Measurements from ENCODE around the gene TPR.

DNA sequence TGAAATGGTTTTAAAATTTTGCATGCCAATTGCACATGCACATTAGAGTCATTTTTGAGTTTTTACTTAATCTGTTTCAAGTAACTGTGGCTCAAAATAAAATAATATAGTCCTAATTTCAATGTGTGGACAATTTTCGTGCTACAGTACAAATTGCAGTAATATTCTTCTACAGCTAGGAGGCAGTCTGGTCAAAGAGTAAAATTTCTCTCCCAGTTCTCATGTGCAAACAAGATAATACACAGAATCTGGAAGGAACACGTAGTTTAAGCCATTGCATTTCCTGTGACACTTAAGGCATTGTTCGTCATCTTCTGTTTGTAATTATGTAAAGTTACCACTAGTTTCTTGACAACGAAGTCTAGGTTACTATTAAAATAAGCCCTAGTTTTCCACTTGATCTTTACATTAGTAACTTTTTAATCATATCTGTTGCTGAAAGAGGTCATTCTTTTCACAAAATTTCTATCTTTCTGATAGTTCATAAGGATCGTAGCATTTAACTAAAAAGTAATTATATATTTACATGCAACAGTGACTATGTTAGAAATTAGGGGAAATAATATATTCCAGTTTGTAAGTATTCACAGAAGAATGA is 29.5 kb upstream of the TPR start:
- TF ChIP-seq, protein P1, sequence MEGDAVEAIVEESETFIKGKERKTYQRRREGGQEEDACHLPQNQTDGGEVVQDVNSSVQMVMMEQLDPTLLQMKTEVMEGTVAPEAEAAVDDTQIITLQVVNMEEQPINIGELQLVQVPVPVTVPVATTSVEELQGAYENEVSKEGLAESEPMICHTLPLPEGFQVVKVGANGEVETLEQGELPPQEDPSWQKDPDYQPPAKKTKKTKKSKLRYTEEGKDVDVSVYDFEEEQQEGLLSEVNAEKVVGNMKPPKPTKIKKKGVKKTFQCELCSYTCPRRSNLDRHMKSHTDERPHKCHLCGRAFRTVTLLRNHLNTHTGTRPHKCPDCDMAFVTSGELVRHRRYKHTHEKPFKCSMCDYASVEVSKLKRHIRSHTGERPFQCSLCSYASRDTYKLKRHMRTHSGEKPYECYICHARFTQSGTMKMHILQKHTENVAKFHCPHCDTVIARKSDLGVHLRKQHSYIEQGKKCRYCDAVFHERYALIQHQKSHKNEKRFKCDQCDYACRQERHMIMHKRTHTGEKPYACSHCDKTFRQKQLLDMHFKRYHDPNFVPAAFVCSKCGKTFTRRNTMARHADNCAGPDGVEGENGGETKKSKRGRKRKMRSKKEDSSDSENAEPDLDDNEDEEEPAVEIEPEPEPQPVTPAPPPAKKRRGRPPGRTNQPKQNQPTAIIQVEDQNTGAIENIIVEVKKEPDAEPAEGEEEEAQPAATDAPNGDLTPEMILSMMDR (conservative IDR thresholded peaks at IDR 0.05 in 1 of 2, IDR thresholded peaks at IDR 0.05 in 1 of 2; ENCODE audit: extremely low read depth in 1 of 2, insufficient read depth in 1 of 2, low read depth in 1 of 2, low read length in 2 of 2): peak; percentile 62 to 83
- no peak for TF ChIP-seq EZH2 (IDR thresholded peaks at IDR 0.05; ENCODE audit: borderline replicate concordance, low read length)

Measured in mammary epithelial cell (primary cell).